HG02588 (cell line): Measurements from ENCODE around the gene EEA1.

Experiments
- ATAC-seq: cut with Tn5 transposase; IDR thresholded peaks from one replicate; pipeline ENCODE4 v1.9.1; 2021; ENCODE audit warnings: mild to moderate bottlenecking, moderate library complexity; ENCODE audit not compliant: unreplicated experiment

The EEA1 gene

DNA sequence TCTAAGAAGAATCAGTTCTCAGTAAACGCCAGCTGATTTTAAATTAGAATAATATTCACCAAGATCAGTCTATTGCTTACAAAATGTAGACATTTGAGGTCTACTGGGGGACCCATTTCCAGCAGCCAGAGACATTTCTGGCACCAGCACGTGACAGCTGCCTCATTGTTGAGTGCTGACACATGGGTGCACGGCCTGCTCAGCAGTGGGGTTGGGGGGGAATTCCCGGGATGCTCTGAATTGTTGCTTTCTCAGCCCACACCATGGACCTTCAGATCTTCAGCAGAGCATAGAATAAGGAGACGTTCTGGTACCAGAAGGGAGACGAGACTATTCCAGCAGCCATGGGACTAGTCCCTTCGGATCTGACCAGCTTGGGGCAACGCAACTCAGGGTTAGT, 208.0 kb downstream of the EEA1 start:
- ATAC-seq: no peak
